Endothelial cell (in vitro differentiated cells): Measurements from ENCODE around the gene LGALS9. TPM values are rescaled to one million over a fixed set of nuclear protein-coding genes. Genes with fewer than 3 reads are reported as not detected.
"Not testable (repeated sequence)": the region's sequence is repeated elsewhere in the genome, so short reads cannot be mapped to it uniquely, and the experiment has no call there.

ENCODE experiments used
- DNase-seq: peaks from one replicate; pipeline ENCODE4 v3.0.0; 2021; ENCODE audit warnings: low spot score
- H3K27ac Mint-ChIP-seq: one replicate; pipeline ENCODE4 v1.8.0; 2021; ENCODE audit warnings: mixed read lengths, inconsistent platforms; ENCODE audit not compliant: unreplicated experiment
- H3K27me3 Mint-ChIP-seq: one replicate; pipeline ENCODE4 v1.8.0; 2021; ENCODE audit warnings: mild to moderate bottlenecking, moderate library complexity, mixed read lengths, inconsistent platforms; ENCODE audit not compliant: unreplicated experiment
- H3K36me3 Mint-ChIP-seq: one replicate; pipeline ENCODE4 v1.8.0; 2021; ENCODE audit warnings: mild to moderate bottlenecking, low read depth, mixed read lengths, inconsistent platforms; ENCODE audit not compliant: unreplicated experiment
- H3K4me1 Mint-ChIP-seq: one replicate; pipeline ENCODE4 v1.8.0; 2021; ENCODE audit warnings: mild to moderate bottlenecking, mixed read lengths, inconsistent platforms; ENCODE audit not compliant: unreplicated experiment
- H3K4me3 Mint-ChIP-seq: one replicate; pipeline ENCODE4 v1.8.0; 2021; ENCODE audit warnings: mild to moderate bottlenecking, mixed read lengths, inconsistent platforms; ENCODE audit not compliant: unreplicated experiment
- H3K9me3 Mint-ChIP-seq: one replicate; pipeline ENCODE4 v1.8.0; 2021; ENCODE audit warnings: mixed read lengths, inconsistent platforms; ENCODE audit not compliant: unreplicated experiment
- total RNA-seq: library from RNA; stranded (reverse); fragmentation: NEBNext Ultra II Directional; extraction: Animal tissue kit (Norgen Biotek cat#: 25700); gene quantifications from one replicate; pipeline ENCODE4 v1.2.1, GENCODE V29; 2021; ENCODE audit not compliant: unreplicated experiment
- TF ChIP-seq, protein P1 (sequence below): fragments of 200-600 bp; sonication (generic); IDR thresholded peaks from one replicate; pipeline ENCODE4 v1.5.0; 2021; ENCODE audit warnings: antibody characterized with exemption; ENCODE audit not compliant: unreplicated experiment

LGALS9 gene
- total RNA-seq, 1 donor from 2014 or later = 5.8 TPM

DNA sequence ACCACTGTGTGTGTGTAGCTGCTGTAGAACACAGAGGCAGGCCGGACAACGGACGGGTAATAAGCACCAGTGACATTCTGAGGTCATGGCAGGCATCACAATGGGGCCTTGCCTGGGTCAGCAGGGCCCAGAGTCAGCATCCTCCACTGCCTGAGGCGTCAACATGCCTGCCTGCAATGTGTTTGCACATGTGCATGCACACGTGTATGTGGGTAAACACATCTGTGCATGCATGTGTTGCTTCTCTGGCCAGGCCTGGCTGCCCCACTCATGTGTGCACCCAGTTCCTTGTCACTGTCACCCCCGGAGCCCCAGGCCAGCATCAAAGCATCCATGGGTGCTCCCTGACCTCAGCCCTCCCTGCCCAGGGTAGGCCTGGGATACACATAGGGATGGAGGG lies 43.3 kb downstream of the LGALS9 start:
- Mint-ChIP-seq H3K36me3 (no peaks in the 10 kb centered on the region), H3K9me3 (no peaks in the 10 kb centered on the region), H3K27me3 (peaks cover 9% of the 10 kb centered on the region), H3K4me3 (no peak overlapping the region), H3K4me1 (no peaks in the 10 kb centered on the region), H3K27ac (no peak overlapping the region)
- DNase-seq = no peak
- TF ChIP-seq, protein P1, sequence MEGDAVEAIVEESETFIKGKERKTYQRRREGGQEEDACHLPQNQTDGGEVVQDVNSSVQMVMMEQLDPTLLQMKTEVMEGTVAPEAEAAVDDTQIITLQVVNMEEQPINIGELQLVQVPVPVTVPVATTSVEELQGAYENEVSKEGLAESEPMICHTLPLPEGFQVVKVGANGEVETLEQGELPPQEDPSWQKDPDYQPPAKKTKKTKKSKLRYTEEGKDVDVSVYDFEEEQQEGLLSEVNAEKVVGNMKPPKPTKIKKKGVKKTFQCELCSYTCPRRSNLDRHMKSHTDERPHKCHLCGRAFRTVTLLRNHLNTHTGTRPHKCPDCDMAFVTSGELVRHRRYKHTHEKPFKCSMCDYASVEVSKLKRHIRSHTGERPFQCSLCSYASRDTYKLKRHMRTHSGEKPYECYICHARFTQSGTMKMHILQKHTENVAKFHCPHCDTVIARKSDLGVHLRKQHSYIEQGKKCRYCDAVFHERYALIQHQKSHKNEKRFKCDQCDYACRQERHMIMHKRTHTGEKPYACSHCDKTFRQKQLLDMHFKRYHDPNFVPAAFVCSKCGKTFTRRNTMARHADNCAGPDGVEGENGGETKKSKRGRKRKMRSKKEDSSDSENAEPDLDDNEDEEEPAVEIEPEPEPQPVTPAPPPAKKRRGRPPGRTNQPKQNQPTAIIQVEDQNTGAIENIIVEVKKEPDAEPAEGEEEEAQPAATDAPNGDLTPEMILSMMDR = no peak

DNA sequence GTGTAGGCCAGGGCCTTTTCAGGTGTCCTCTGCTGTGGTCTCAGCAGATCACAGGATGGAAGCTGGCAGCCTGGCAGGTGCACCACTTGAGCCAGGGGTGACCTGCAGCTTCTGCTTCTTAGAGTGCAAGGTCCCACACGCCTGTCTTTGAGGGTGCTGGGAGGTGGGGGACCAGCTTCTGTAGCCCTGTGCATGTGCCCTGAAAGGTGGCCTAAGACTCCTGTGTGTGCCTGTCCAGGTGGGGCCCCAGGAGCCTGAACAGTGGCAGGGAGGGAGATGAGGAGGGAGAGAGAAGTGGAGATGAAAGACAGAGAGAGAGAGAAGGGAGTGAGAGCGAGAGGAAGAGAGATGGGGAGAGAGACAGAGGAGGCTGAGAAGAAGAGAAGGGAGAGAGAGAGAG lies 46.2 kb downstream of the LGALS9 start:
- no peaks in the 10 kb centered on the region for H3K9me3 Mint-ChIP-seq
- no peaks in the 10 kb centered on the region for H3K36me3 Mint-ChIP-seq
- TF ChIP-seq, protein P1 = no peak
- DNase-seq = no peak
- H3K4me1 Mint-ChIP-seq = no peaks in the 10 kb centered on the region
- peaks cover 6% of the 10 kb centered on the region for H3K27me3 Mint-ChIP-seq
- H3K27ac Mint-ChIP-seq = no peak overlapping the region
- H3K4me3 Mint-ChIP-seq = no peak overlapping the region

DNA sequence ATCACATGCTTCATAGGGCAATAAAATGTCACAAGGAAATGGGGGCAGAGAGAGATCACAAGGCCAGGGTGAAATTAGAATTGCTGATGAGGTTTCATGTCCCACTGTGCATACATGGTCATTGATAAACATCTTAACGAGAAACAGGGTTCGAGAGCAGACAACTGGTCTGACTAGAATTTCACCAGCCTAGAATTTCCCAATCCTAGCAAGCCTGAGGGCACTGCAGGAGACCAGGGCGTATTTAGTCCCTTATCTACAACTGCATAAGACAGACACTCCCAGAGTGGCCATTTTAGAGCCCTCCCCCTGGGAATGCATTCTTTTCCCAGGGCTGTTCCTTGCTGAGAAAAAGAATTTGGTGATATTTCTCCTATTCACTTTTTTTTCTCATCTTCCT lies 55.3 kb downstream of the LGALS9 start:
- H3K36me3 Mint-ChIP-seq, H3K27me3 Mint-ChIP-seq, H3K9me3 Mint-ChIP-seq, H3K4me1 Mint-ChIP-seq, H3K27ac Mint-ChIP-seq, H3K4me3 Mint-ChIP-seq, DNase-seq: not testable (repeated sequence)

DNA sequence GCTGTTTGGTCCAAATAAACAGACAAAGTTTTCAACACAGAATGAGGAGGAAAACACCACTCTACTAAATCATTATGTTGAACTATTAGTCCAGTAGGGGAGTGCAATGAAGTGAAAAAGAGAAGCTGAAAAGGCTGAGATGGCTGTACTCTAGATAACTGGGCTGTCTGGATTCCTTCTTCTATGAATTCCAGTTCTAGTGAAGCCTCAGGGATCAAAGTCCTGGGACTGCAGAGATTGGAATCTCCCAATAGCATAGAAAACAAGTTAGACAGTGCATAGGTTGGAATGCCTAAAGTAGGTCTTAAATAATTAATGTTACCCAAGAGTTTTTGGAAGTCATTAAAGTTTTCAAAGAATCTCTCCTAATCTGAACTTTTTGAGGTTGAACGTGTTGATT lies 59.9 kb downstream of the LGALS9 start:
- Mint-ChIP-seq H3K36me3 (peaks cover 7% of the 10 kb centered on the region), H3K4me1 (no peaks in the 10 kb centered on the region), H3K27ac (no peak overlapping the region), H3K4me3 (no peak overlapping the region), H3K9me3 (peaks cover 16% of the 10 kb centered on the region), H3K27me3 (no peaks in the 10 kb centered on the region)
- DNase-seq = no peak
- TF ChIP-seq, protein P1 = no peak

DNA sequence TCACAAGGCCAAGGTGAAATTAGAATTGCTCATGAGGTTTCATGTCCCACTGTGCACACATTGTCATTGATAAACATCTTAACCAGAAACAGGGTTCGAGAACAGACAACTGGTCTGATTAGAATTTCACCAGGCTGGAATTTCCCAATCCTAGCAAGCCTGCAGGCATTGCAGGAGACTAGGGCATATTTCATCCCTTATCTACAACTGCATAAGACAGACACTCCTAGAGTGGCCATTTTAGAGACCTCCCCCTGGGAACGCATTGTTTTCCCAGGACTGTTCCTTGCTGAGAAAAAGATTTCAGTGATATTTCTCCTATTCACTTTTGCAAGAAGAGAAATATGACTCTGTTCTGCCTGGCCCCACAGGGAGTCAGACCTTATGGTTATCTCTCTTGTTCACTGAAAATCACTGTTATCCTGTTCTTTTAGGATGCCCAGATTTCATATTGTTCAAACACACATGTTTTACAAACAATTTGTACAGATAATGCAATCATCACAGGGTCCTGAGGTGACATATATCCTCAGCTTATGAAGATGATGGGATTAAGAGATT lies 64.3 kb downstream of the LGALS9 start:
- not testable (repeated sequence) for H3K36me3 Mint-ChIP-seq, H3K27ac Mint-ChIP-seq, DNase-seq, H3K27me3 Mint-ChIP-seq, H3K4me3 Mint-ChIP-seq, H3K4me1 Mint-ChIP-seq
- H3K9me3 Mint-ChIP-seq = peaks cover 16% of the 10 kb centered on the region

Other genes starting within 250 kb of the LGALS9 start
- 65.2 TPM for gene KSR1, start 174.7 kb upstream of the LGALS9 start, total RNA-seq
- gene NOS2, start 169.3 kb downstream of the LGALS9 start, total RNA-seq = 1.3 TPM